ENCODE measurements around the gene GJC1. TPM values are rescaled to one million over a fixed set of nuclear protein-coding genes. Genes with fewer than 3 reads are reported as not detected.

The GJC1 gene
- total RNA-seq, result 56.0 and 69.2 TPM in 2 replicates

DNA sequence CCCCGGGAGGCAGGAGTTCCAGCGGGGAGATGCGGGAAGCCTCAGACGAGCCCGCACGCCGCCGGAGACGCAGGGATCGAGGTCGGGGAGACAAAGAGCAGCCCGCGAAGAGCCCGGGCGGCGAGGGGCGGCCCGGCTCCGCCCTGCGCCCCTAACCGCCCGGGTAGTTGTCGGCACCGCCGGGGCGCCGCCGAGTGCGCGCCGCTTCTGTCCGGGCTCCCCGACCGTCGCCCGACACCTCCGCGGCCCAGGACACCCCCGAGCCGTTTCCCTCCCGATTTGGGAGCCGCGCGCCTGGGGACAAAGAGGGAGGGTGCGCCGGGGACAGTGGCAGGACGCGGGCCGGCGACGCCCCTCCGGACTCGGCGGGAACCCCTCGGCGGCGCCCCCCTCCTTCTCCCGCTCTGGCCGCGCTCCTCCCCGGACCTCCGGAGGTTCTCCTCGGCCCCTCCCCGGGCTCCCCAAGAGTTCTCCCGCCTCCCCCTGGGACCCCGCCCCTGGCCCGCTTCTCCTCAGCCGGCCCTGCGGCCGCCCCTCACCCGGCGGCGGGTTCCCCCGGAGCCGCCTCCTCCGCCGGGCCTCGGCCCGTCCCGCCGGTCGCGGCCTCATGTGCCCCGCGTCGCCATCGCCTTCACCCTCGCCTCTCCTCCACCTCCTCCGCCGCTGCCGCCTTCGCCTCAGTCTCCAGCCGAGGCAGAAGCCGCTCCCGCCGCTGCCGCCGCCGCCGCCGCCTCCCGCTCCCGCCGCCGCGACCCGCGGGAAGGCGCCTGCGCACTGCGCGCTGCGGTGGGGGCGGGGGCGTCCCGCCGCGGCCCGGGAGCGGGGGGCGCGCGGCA is at the start of gene GJC1:
GJC1 (minus strand) TSS at position 765 of the 836 bp plus-strand sequence. CDS start 24,470 bp downstream, outside the sequence.

DNA sequence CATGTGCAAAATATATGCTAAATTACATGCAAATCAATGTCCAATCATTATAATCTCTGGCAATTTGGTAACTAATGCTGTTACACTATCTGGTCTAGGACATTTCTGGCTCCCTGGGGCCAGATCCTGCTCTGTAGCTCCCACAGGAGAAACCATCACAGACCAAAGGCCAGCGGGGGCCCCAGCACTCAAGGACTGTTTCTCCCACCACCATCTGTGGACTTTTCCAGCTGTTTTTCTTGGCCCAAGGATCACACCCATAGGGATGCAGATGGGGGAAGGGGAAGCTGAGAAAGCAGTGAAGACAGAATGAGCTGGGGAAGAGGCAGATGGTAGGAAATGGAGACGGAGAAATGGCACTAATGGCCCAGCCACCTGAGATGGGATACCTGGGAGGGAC is 17.5 kb upstream of the GJC1 start, which contains the start of gene HIGD1B:
HIGD1B (plus strand) TSS at position 298 of the 400 bp plus-strand sequence. CDS start 270 bp downstream, outside the sequence.

DNA sequence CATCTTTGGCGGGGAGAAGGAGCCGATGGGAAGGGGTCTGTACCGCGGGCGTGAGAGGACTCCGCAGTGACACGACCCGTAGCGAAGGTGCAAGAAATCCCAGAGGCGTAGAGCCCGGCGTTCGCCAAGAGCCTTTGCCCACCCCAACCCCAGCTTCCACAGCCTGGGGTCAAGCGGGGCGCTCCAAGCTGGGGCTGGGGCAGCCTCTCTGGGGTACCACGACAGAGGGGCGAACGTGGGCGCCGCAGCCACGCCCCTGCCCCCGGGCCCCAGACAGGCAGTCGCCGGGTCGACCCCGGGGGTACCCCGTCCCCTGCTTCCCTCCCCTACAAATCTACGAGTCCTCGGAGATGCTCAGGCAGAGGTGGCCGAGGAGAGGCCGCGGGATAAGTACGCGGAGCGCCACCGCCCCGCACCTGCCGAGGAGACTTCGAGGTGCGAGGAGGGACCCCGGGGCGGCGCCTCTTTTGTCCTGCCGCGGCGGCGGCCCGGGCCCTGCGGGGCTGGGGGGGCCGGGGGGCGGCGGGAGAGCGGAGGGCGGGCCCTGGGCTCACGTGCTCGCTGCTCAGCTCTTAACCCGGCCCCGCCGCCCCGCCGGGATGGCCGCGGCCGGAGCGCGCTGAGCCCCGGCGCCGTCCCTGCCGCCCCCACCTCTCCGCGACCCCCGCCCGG is 71.5 kb downstream of the GJC1 start, which contains the start of gene ADAM11:
ADAM11 (plus strand) TSS at position 575 of the 672 bp plus-strand sequence. CDS start 212 bp downstream, outside the sequence.

Other genes with a start within 250 kb of the GJC1 start
- gene MEIOC, start 173.8 kb downstream of the GJC1 start, total RNA-seq, result 0.12 and 0.22 TPM in 2 replicates
- gene CCDC43, start 140.5 kb downstream of the GJC1 start, total RNA-seq, result 44.4 and 53.2 TPM in 2 replicates
- 4.9 and 10.1 TPM in 2 replicates for gene DBF4B, start 121.6 kb downstream of the GJC1 start, total RNA-seq
- gene ADAM11, start 71.3 kb downstream of the GJC1 start, total RNA-seq, result 0.75 and 0.77 TPM in 2 replicates
- not detected in 2 replicates for gene HIGD1B, start 17.6 kb upstream of the GJC1 start, total RNA-seq
- 88.9 and 207 TPM in 2 replicates for gene EFTUD2, start 69.2 kb upstream of the GJC1 start, total RNA-seq
- gene GFAP, start 85.2 kb upstream of the GJC1 start, total RNA-seq, result 0.12 TPM in 1 of 2 replicates, not detected in the other
- gene KIF18B, start 117.5 kb upstream of the GJC1 start, total RNA-seq, result 1.7 and 8.9 TPM in 2 replicates
- gene C1QL1, start 138.0 kb upstream of the GJC1 start, total RNA-seq, result 0.22 and 0.37 TPM in 2 replicates
- gene DCAKD, start 221.3 kb upstream of the GJC1 start, total RNA-seq, result 24.2 and 28.2 TPM in 2 replicates
- 94.7 and 98.5 TPM in 2 replicates for gene NMT1, start 231.0 kb upstream of the GJC1 start, total RNA-seq

Data from uterine smooth muscle cell (primary cell).